HG03280 (cell line): Measurements from ENCODE around the gene SUGCT.
"Not testable (repeated sequence)": the region's sequence is repeated elsewhere in the genome, so short reads cannot be mapped to it uniquely, and the experiment has no call there.

ENCODE experiments used
- ATAC-seq: cut with Tn5 transposase; IDR thresholded peaks from one replicate; pipeline ENCODE4 v1.9.1; 2021; ENCODE audit warnings: mild to moderate bottlenecking, moderate library complexity; ENCODE audit not compliant: unreplicated experiment

Gene SUGCT

GRCh38 chr7:40199076-40199802 is 64.4 kb downstream of the SUGCT start:
- ATAC-seq, result no peak

- no peak for ATAC-seq
Observed at GRCh38 chr7:40200791-40201190, 66.0 kb downstream of the SUGCT start.

DNA sequence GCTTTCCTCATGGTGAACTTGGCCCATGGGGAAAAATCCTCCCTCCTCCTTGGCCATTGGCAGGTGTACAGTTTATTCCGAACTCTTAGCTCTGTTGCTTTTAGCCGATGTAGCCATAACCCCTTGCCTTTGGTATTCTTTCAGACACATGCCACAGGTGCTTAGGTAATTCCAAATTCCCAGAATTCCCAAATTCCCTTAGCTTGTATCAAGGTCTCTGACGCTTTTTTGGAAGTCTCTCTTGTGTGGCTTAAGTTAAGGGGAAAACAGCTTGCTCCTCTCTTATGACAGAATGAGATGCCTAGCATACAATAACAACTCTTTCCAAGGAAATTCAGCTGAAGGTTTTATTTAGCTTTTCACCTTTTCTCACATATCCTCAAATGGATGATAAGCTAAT is 68.0 kb downstream of the SUGCT start:
- no peak for ATAC-seq

GRCh38 chr7:40204581-40204980 is 69.8 kb downstream of the SUGCT start:
- no peak for ATAC-seq

GRCh38 chr7:40205992-40206391 is 71.2 kb downstream of the SUGCT start:
- no peak for ATAC-seq

DNA sequence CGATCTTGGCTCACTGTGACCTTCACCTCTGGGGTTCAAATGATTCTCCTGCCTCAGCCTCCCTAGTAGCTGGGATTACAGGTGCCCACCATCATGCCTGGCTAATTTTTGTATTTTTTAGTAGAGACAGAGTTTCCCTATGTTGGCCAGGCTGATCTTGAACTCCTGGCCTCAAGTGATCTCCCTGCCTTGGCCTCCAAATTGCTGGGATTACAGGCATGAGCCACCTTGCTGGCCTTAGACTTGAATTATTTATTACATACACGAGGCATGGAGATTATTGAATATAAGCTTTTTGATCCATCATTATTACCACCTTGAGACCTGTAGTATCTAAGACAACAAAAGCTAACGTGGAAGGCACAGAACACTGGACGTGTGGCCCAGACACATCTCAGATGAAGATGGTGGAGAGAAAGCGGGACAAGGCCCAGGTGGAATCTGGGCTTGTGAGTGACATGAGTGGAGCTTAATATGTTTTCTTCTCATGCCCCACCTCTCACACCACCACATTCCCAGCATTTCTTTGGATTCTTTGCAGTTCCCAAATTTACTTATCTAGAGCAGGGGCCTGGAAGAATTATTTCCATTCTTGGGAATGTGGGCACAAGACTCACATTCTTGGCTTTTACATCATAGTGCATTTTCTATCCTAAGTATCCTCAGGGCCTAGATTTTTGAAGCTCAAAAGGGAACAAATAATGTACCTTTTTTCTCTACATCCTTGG is 76.6 kb downstream of the SUGCT start:
- ATAC-seq, result no peak

DNA sequence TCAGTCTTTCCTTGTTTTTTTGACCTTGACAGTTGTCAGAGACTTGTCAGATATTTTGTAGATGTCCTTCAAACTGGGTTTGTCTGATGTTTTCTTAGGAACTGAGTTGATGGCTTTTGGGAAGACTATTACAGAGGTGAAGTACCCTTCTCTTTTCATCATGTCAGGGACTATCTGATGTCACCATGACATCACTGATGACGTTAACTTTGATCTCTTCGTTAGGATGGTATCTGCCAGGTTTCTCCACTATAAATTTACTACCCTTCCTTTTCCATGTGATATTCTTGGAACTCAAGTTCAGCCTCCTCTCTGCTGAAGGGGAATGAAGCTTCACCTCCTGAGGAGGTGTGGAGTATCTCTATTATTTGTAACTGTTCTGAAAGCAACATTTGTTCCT is 78.5 kb downstream of the SUGCT start:
- ATAC-seq, result no peak

DNA sequence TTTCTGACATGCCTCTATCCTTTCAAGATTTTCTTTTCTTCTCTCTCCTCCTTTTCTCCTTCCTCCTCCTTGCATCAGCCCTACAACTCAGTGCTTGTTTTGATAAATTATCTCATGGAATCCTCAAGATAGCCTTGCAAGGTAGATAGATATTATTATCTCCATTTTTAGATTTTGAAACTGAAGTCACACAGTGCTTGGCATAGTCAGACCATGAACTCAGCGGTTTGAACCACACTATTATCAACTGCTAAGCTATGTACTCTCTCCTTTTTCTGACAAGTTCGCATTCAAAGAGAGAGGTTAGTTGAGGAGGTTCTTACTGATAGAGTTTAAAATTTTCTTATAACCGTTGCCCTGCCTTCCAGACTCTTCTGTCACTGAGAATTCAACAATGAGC is 79.1 kb downstream of the SUGCT start:
- ATAC-seq, result no peak

GRCh38 chr7:40218612-40219011 is 83.8 kb downstream of the SUGCT start:
- ATAC-seq, result not testable (repeated sequence)

GRCh38 chr7:40219917-40220316 is 85.1 kb downstream of the SUGCT start:
- no peak for ATAC-seq

DNA sequence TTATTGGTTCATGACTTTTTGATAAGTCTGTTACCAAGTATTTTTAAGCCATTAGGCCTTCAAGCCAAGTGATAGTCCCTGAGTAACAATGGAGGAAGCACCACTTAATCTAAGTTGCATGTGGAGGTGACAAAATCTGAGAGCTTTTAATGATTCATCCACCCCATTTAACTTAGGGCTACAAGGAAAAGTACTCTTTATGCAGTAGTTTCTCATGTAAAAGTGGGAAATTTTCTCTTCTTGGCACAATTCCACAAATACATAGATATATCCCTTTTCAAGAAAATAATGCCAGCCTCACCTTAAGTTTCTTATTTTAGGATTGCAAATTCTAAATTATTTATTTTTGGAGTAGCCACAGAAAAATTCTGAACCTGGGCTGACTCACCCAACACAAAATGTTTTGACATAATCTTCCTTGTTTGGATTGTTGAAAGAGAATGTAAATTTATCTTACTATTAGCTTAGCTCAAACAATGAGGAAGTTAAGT is 85.7 kb downstream of the SUGCT start:
- no peak for ATAC-seq

DNA sequence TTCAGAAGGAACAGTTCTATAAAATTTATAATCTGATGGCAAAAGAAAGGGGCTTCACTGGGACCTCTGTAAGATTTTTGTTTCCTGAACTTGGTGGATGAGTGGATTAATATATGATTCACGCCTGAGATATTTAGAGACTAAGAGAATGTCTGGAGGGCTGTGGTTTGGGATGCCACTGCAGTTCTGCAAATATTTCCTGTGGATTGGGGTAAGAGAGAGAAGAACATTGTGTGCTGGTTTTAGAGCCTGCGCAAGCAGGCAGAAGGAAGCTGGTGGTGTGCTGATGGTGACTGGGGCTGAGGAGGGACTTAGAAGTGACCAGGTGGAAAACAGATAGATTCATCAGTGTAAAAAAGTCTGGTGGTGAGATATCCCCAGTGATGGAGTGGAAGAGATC is 87.0 kb downstream of the SUGCT start:
- ATAC-seq, result no peak

GRCh38 chr7:40223451-40224127 is 88.8 kb downstream of the SUGCT start:
- no peak for ATAC-seq

- ATAC-seq, result no peak
Observed at GRCh38 chr7:40230101-40230500, 95.3 kb downstream of the SUGCT start.

GRCh38 chr7:40231796-40232195 is 97.0 kb downstream of the SUGCT start:
- no peak for ATAC-seq

- ATAC-seq, result no peak
Observed at GRCh38 chr7:40232242-40232893, 97.6 kb downstream of the SUGCT start.

- ATAC-seq, result no peak
Observed at GRCh38 chr7:40234046-40234445, 99.2 kb downstream of the SUGCT start.

DNA sequence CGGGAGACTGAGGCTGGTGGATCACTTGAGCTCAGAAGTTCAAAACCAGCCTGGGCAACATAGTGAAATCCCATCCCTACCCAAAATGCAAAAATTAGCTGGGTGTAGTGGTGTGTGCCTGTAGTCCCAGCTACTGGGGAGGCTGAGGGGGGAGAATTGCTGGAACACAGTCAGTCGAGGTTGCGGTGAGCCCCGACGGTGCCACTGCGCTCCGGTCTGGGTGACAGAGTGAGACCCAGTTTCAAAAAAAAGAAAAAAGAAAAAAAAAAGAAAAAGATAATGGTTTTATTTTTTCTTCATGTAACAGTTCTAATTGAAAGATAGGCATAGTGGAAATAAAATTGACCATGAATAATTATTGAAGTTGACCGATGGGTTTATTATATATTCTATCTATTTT is 99.9 kb downstream of the SUGCT start:
- ATAC-seq, result no peak

DNA sequence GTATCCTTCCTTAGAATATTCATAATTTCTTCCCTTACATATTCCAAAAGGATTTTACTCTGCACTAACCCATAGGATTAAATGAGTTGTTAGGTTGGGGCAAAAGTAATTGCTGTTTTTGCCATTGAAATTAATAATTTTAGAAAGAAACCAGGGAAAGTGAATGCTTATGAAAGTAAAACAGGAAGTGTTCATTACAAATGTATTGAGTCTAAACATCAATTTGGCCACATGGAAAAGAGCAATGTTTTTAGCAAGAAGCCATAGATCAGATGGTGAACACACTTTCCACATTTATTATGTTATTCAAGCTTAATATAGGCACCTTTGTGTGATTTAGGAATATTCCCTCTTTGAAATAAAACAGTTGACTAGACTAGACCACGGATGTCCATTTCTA is 102.9 kb downstream of the SUGCT start:
- no peak for ATAC-seq

DNA sequence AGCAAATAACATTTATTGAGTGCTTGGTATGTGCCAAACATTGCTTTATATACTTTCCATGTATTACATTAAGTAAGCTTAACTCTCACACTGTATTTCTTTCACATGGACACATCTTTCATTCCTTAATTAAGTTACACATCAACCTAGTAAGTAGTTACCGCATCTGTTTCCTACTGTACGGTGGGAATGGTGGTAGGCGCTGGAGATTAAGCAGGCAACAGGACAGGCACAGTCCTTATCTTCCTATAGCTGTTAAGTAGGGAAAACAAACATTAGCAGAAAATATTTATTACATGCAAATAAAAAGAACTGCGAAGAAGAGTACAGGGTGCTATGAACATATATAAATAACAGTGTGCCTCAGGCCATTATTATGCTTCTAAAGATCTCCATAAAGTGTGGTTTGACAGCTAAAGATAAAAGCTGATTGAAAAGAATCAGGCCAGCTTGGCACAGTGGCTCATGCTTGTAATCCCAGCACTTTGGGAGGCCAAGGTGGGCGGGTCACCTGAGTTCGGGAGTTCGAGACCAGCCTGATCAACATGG is 105.0 kb downstream of the SUGCT start:
- ATAC-seq, result no peak

DNA sequence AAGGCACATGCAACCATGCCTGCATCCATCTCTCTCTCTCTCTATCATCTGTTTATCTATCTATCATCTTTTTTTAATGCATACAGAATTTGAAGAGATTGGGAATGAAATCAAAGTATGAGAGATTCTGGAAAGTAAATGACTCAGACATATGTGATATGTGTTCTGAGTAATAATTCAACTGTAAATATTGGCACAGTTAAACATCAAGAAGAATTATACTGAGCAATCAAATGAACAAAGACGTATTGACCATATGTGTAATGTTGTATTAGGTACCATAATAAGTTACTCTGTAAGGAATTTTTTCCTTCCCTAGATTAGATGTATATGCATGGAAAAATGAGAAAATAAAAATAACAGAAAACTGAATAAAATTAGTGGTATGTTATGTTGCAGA is 108.3 kb downstream of the SUGCT start:
- no peak for ATAC-seq
